HTR-8/SVneo (cell line): Measurements from ENCODE around the gene PPP6R1.

Source experiments
- DNase-seq: peaks from one replicate; pipeline ENCODE4 v3.0.0; 2011; ENCODE audit warnings: low spot score, mixed read lengths; ENCODE audit not compliant: insufficient read length
- FAIRE-seq: peaks from 2 replicates; lab custom pipeline; 2011; peaks lifted over from hg19 to GRCh38; lab: Jason Lieb, UNC

The PPP6R1 gene

GRCh38 chr19:55261671-55262126, 2.9 kb upstream of the PPP6R1 start:
- no peak for FAIRE-seq
- DNase-seq = no peak

- DNase-seq = no peak
Observed at GRCh38 chr19:55259540-55260210, 858 bp upstream of the PPP6R1 start.

GRCh38 chr19:55258476-55258827, 365 bp downstream of the PPP6R1 start:
- DNase-seq = peak; percentile 29
- FAIRE-seq = no peak

More at GRCh38 chr19:55259540-55260210, 858 bp upstream of the PPP6R1 start:
- no peak for FAIRE-seq

- DNase-seq (no peak), FAIRE-seq (no peak)
Observed at GRCh38 chr19:55257461-55258420, 1.1 kb downstream of the PPP6R1 start.

- no peak for FAIRE-seq
- DNase-seq = no peak
Observed at GRCh38 chr19:55256562-55257460, 2.0 kb downstream of the PPP6R1 start.

- DNase-seq (no peak), FAIRE-seq (no peak)
Observed at GRCh38 chr19:55255618-55256423, 3.0 kb downstream of the PPP6R1 start.

- FAIRE-seq (no peak), DNase-seq (no peak)
Observed at GRCh38 chr19:55254625-55254977, 4.2 kb downstream of the PPP6R1 start.

- DNase-seq = no peak
- no peak for FAIRE-seq
Observed at GRCh38 chr19:55253842-55254624, 4.8 kb downstream of the PPP6R1 start.

- no peak for DNase-seq
- FAIRE-seq = no peak
Observed at GRCh38 chr19:55252760-55253663, 5.8 kb downstream of the PPP6R1 start.

- DNase-seq (no peak), FAIRE-seq (no peak)
Observed at GRCh38 chr19:55251341-55252081, 7.3 kb downstream of the PPP6R1 start.

GRCh38 chr19:55250262-55251036, 8.4 kb downstream of the PPP6R1 start:
- no peak for FAIRE-seq
- DNase-seq = no peak

- DNase-seq (no peak), FAIRE-seq (no peak)
Observed at GRCh38 chr19:55249841-55250240, 9.0 kb downstream of the PPP6R1 start.

GRCh38 chr19:55248704-55249103, 10.1 kb downstream of the PPP6R1 start:
- DNase-seq (no peak), FAIRE-seq (no peak)

GRCh38 chr19:55248166-55248675, 10.6 kb downstream of the PPP6R1 start:
- FAIRE-seq (no peak), DNase-seq (no peak)

GRCh38 chr19:55247621-55248099, 11.2 kb downstream of the PPP6R1 start:
- DNase-seq (no peak), FAIRE-seq (no peak)
